IMR-90 (cell line): ENCODE data around the gene GPR35.

Source experiments
- BHLHE40 ChIP-seq: fragments of 150-350 bp; IDR thresholded peaks from 2 replicates; pipeline ENCODE4 v1.6.1; 2016; ENCODE audit warnings: mild to moderate bottlenecking, low read depth, low read length
- CEBPB ChIP-seq: IDR thresholded peaks from 2 replicates; pipeline ENCODE4 v1.6.1; 2012; ENCODE audit warnings: low read depth, low read length, improper control_type of control experiment
- CHD1 ChIP-seq: IDR thresholded peaks from 2 replicates; pipeline ENCODE4 v1.6.1; 2012; ENCODE audit warnings: low read depth, low read length, improper control_type of control experiment
- MAFK ChIP-seq: IDR thresholded peaks from 2 replicates; pipeline ENCODE4 v1.6.1; 2012; ENCODE audit warnings: low read depth, low read length, improper control_type of control experiment
- MAZ ChIP-seq: IDR thresholded peaks from 2 replicates; pipeline ENCODE4 v1.6.1; 2012; ENCODE audit warnings: low read depth, mild to moderate bottlenecking, low read length, improper control_type of control experiment, moderate library complexity, borderline replicate concordance
- MXI1 ChIP-seq: IDR thresholded peaks from 2 replicates; pipeline ENCODE4 v1.6.1; 2012; ENCODE audit warnings: low read depth, mild to moderate bottlenecking, low read length, moderate library complexity, borderline replicate concordance
- POLR2A ChIP-seq: IDR thresholded peaks from 2 replicates; pipeline ENCODE4 v1.6.1; 2012; ENCODE audit warnings: mild to moderate bottlenecking, low read depth, low read length
- RAD21 ChIP-seq: IDR thresholded peaks from 2 replicates; pipeline ENCODE4 v1.6.1; 2012; ENCODE audit warnings: low read length, improper control_type of control experiment
- RFX5 ChIP-seq: IDR thresholded peaks from 2 replicates; pipeline ENCODE4 v1.8.0; 2012; ENCODE audit warnings: low read depth, mild to moderate bottlenecking, low read length, moderate library complexity
- SMC3 ChIP-seq: fragments of 150-350 bp; IDR thresholded peaks from 2 replicates; pipeline ENCODE4 v1.6.1; 2016; ENCODE audit warnings: low read depth, mild to moderate bottlenecking, antibody characterized with exemption, low read length, moderate library complexity
- TF ChIP-seq, protein P1 (sequence below): conservative IDR thresholded peaks from 2 replicates; pipeline ENCODE4 v1.5.1; 2012; ENCODE audit warnings: mild to moderate bottlenecking, low read depth, low read length, improper control_type of control experiment
- TF ChIP-seq, protein P2 (sequence below): fragments of 150-350 bp; IDR thresholded peaks from 2 replicates; pipeline ENCODE4 v1.6.1; 2016; ENCODE audit warnings: low read depth, mild to moderate bottlenecking, low read length, moderate library complexity, borderline replicate concordance
- TF ChIP-seq, protein P3 (sequence below): fragments of 150-350 bp; IDR thresholded peaks from 2 replicates; pipeline ENCODE4 v1.6.1; 2017; ENCODE audit warnings: mild to moderate bottlenecking, antibody characterized with exemption, low read length, low read depth

- TF ChIP-seq, protein P1, sequence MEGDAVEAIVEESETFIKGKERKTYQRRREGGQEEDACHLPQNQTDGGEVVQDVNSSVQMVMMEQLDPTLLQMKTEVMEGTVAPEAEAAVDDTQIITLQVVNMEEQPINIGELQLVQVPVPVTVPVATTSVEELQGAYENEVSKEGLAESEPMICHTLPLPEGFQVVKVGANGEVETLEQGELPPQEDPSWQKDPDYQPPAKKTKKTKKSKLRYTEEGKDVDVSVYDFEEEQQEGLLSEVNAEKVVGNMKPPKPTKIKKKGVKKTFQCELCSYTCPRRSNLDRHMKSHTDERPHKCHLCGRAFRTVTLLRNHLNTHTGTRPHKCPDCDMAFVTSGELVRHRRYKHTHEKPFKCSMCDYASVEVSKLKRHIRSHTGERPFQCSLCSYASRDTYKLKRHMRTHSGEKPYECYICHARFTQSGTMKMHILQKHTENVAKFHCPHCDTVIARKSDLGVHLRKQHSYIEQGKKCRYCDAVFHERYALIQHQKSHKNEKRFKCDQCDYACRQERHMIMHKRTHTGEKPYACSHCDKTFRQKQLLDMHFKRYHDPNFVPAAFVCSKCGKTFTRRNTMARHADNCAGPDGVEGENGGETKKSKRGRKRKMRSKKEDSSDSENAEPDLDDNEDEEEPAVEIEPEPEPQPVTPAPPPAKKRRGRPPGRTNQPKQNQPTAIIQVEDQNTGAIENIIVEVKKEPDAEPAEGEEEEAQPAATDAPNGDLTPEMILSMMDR: no peak
- no peak for TF ChIP-seq MAFK
- TF ChIP-seq CHD1: no peak
- no peak for TF ChIP-seq POLR2A
- TF ChIP-seq, protein P2, sequence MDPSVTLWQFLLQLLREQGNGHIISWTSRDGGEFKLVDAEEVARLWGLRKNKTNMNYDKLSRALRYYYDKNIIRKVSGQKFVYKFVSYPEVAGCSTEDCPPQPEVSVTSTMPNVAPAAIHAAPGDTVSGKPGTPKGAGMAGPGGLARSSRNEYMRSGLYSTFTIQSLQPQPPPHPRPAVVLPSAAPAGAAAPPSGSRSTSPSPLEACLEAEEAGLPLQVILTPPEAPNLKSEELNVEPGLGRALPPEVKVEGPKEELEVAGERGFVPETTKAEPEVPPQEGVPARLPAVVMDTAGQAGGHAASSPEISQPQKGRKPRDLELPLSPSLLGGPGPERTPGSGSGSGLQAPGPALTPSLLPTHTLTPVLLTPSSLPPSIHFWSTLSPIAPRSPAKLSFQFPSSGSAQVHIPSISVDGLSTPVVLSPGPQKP: no peak
- no peak for TF ChIP-seq SMC3
- no peak for TF ChIP-seq MAZ
- no peak for TF ChIP-seq RAD21
- TF ChIP-seq BHLHE40: no peak
- TF ChIP-seq CEBPB: no peak
- TF ChIP-seq RFX5: no peak
- TF ChIP-seq, protein P3, sequence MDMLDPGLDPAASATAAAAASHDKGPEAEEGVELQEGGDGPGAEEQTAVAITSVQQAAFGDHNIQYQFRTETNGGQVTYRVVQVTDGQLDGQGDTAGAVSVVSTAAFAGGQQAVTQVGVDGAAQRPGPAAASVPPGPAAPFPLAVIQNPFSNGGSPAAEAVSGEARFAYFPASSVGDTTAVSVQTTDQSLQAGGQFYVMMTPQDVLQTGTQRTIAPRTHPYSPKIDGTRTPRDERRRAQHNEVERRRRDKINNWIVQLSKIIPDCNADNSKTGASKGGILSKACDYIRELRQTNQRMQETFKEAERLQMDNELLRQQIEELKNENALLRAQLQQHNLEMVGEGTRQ: no peak
- no peak for TF ChIP-seq MXI1
Observed at GRCh38 chr2:240627736-240628506, 2.6 kb downstream of the GPR35 start.
